Measurements from ENCODE around the gene CD300A.

- TF ChIP-seq, protein P1, sequence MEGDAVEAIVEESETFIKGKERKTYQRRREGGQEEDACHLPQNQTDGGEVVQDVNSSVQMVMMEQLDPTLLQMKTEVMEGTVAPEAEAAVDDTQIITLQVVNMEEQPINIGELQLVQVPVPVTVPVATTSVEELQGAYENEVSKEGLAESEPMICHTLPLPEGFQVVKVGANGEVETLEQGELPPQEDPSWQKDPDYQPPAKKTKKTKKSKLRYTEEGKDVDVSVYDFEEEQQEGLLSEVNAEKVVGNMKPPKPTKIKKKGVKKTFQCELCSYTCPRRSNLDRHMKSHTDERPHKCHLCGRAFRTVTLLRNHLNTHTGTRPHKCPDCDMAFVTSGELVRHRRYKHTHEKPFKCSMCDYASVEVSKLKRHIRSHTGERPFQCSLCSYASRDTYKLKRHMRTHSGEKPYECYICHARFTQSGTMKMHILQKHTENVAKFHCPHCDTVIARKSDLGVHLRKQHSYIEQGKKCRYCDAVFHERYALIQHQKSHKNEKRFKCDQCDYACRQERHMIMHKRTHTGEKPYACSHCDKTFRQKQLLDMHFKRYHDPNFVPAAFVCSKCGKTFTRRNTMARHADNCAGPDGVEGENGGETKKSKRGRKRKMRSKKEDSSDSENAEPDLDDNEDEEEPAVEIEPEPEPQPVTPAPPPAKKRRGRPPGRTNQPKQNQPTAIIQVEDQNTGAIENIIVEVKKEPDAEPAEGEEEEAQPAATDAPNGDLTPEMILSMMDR (IDR thresholded peaks at IDR 0.05): no peak
- TF ChIP-seq POLR2A (IDR thresholded peaks at IDR 0.05): no peak
These were observed 6.2 kb upstream of the CD300A start for GRCh38 chr17:74460241-74460640.

Measured in body of pancreas (tissue), 4 donors.